Stomach smooth muscle (tissue), 2 donors: ENCODE measurements around the gene SAE1.
A peak's percentile ranks its signal among the peaks of the same experiment; 100 is the strongest.

Source experiments
- H3K27ac ChIP-seq: one replicate; pipeline ENCODE4 v1.7.0; 2013; ENCODE audit warnings: mild to moderate bottlenecking, low read length, inconsistent platforms
- H3K27me3 ChIP-seq, 2 donors: one replicate each; pipeline ENCODE4 v1.7.0; 2013; ENCODE audit warnings: low read length in 2 of 2; ENCODE audit not compliant: insufficient read depth in 2 of 2, control insufficient read depth in 1 of 2
- H3K36me3 ChIP-seq, 2 donors: one replicate each; pipeline ENCODE4 v1.7.0; 2013; ENCODE audit warnings: low read length in 2 of 2; ENCODE audit not compliant: control insufficient read depth in 2 of 2, insufficient read depth in 2 of 2
- H3K4me1 ChIP-seq: one replicate; pipeline ENCODE4 v1.7.0; 2013; ENCODE audit warnings: low read length; ENCODE audit not compliant: control insufficient read depth, insufficient read depth
- H3K4me3 ChIP-seq, 2 donors: one replicate each; pipeline ENCODE4 v1.7.0; 2013; ENCODE audit warnings: low read length in 2 of 2
- H3K9ac ChIP-seq, 2 donors: one replicate each; pipeline ENCODE4 v1.7.0; 2013; ENCODE audit warnings: low read length in 2 of 2, mild to moderate bottlenecking in 1 of 2
- H3K9me3 ChIP-seq, 2 donors: one replicate each; pipeline ENCODE4 v1.7.0; 2013; ENCODE audit warnings: low read length in 2 of 2; ENCODE audit not compliant: control insufficient read depth in 2 of 2
- donor health status: healthy.
- donor health status: Pancreatic carcinoma.

Gene SAE1

DNA sequence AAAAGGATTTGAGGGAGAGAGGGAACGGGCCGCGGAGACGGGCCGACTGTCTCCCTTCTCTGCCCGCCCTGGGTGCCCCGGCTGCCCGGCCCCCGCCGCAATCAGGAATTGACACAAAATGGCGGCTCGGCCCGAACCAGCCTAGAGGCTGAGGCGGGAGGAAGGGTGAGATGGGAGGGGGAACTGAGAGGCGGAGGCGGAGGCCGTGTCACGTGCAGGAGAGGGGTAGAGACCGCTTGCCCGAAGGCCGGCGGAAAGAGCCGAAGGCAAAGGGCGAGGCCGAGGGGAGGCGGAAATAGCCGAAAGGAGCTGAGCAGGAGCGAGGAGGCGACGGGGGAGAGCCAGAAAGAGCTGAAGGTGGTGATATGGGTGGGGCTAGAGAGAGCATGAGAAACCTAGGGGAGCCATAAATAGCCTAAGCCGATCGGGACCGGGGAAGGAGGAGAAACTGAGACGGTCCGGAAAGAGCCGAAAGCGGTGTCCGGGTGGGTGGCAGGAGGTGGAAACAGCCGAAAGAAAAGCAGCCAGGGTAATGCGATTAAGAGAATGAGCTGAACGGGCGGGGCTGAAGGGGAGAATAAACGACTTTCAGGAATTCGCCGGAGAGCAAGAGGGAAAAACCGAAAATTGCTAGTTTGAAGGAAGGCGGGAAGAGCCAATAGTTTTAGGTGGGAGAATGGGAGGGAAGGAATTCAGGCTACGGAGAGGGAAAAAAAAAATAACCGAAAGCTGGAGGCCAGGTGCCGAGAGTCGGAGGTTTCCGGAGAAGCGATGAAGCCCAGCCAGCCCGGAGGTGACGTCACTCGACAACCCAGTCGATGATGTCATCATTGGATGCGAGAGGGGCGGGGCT is 17.4 kb upstream of the SAE1 start, which contains the start of gene ZC3H4:
ZC3H4 (minus strand) TSS at position 780 of the 853 bp plus-strand sequence. CDS start 1,192 bp downstream, outside the sequence.
- H3K9ac ChIP-seq, result peak within 1 kb of the TSS; percentile 100
- H3K4me1 ChIP-seq, result peaks cover 16% of the 10 kb centered on the region
- H3K27ac ChIP-seq, result peak within 1 kb of the TSS; percentile 100
- H3K4me3 ChIP-seq, result peak within 1 kb of the TSS; percentile 88 to 91
- H3K36me3 ChIP-seq, result no peaks in the 10 kb centered on the region
- no peaks in the 10 kb centered on the region for H3K9me3 ChIP-seq
- H3K27me3 ChIP-seq, result no peaks in the 10 kb centered on the region

GRCh38 chr19:47113850-47114651 is 16.6 kb upstream of the SAE1 start:
- H3K27ac ChIP-seq, result peak overlapping the region; percentile 100
- peak overlapping the region; percentile 100 for H3K9ac ChIP-seq
- H3K9me3 ChIP-seq, result no peaks in the 10 kb centered on the region
- H3K27me3 ChIP-seq, result no peaks in the 10 kb centered on the region
- H3K4me1 ChIP-seq, result peaks cover 12% of the 10 kb centered on the region
- no peaks in the 10 kb centered on the region for H3K36me3 ChIP-seq
- peak overlapping the region; percentile 88 to 91 for H3K4me3 ChIP-seq

- Histone ChIP-seq H3K27ac (no peak overlapping the region), H3K27me3 (no peaks in the 10 kb centered on the region), H3K9me3 (no peaks in the 10 kb centered on the region), H3K4me3 (no peak overlapping the region), H3K9ac (no peak overlapping the region), H3K36me3 (no peaks in the 10 kb centered on the region), H3K4me1 (peaks cover 11% of the 10 kb centered on the region)
These were observed 10.1 kb upstream of the SAE1 start for GRCh38 chr19:47120470-47121067.

GRCh38 chr19:47122359-47123335 is 8.0 kb upstream of the SAE1 start:
- no peak overlapping the region for H3K4me3 ChIP-seq
- H3K36me3 ChIP-seq, result no peaks in the 10 kb centered on the region
- H3K27me3 ChIP-seq, result no peaks in the 10 kb centered on the region
- H3K4me1 ChIP-seq, result peaks cover 11% of the 10 kb centered on the region
- peak overlapping the region in 1 of 2 donors; percentile 29 for H3K9ac ChIP-seq
- H3K27ac ChIP-seq, result no peak overlapping the region
- no peaks in the 10 kb centered on the region for H3K9me3 ChIP-seq

GRCh38 chr19:47123406-47123805 is 7.2 kb upstream of the SAE1 start:
- Histone ChIP-seq H3K4me3 (no peak overlapping the region), H3K9ac (no peak overlapping the region), H3K27me3 (no peaks in the 10 kb centered on the region), H3K9me3 (no peaks in the 10 kb centered on the region), H3K4me1 (peaks cover 11% of the 10 kb centered on the region), H3K36me3 (no peaks in the 10 kb centered on the region), H3K27ac (no peak overlapping the region)

DNA sequence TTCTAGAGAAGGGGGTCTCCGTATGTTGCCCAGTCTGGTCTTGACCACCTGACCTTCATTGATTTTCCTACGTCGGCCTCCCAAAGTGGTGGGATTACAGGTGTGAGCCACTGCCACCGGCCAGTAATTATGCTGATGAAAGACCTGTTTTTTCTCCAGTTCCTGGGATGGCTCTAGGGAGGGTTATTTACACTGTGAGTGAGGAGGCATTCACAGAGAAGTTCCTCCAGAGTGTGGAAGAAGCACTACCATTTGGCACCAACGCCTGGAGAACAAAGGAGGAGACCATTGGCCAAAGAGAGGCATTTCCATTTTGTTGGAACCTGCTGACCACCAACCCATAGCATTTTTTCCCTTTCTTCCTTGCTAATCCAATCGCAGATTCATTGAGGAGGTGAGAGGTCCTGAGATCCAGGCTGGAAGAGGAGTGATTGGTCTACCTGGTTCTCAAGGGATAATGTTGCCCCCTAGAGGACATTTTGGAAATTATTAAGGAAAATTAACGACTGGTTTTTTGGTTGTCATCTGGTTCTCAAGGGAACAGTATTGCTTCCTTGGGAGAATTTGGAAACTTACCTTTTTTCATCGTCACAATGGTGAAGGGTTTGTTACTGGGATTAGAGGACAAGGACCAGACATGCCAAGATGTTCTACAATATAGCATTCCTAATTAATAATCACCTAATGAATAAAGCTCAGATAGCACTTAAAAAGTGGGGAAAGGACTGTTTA is 5.5 kb upstream of the SAE1 start:
- Histone ChIP-seq H3K36me3 (no peaks in the 10 kb centered on the region), H3K27ac (no peak overlapping the region), H3K9me3 (no peaks in the 10 kb centered on the region), H3K27me3 (no peaks in the 10 kb centered on the region), H3K9ac (peak overlapping the region in 1 of 2 donors; percentile 42), H3K4me3 (no peak overlapping the region), H3K4me1 (peaks cover 11% of the 10 kb centered on the region)

DNA sequence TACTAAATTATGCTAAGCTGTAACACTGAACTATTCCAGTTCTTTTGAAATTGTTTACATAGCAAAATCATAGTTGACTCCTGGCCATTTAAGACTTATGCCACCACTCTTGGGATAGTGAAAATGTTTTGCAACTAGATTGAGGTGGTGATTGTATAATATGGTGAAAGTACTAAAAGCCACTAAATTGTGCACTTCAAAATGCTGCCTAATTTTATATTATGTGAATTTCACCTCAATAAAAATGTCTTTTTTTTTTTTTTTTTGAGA is 5.0 kb upstream of the SAE1 start:
- no peaks in the 10 kb centered on the region for H3K27me3 ChIP-seq
- H3K27ac ChIP-seq, result no peak overlapping the region
- H3K9ac ChIP-seq, result no peak overlapping the region
- H3K4me3 ChIP-seq, result no peak overlapping the region
- H3K36me3 ChIP-seq, result no peaks in the 10 kb centered on the region
- no peaks in the 10 kb centered on the region for H3K9me3 ChIP-seq
- H3K4me1 ChIP-seq, result peaks cover 15% of the 10 kb centered on the region

DNA sequence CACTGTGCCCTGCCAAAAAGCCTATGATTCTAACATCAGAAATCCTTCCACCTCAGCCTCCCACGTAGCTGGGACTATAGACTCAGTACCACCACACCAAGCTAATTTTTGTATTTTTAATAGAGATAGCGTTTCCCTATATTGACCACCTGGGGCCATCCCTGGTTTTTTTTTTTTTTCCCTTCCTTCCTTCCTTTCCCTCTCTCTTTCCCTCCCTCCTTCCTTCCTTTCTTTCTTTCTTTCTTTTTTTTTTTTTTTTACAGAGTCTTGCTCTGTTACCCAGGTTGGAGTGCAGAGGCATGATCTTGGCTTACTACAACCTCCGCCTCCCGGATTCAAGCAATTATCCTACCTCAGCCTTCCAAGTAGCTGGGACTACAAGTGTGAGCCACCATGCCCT is 1.1 kb upstream of the SAE1 start:
- no peaks in the 10 kb centered on the region for H3K36me3 ChIP-seq
- no peak overlapping the region for H3K4me3 ChIP-seq
- H3K9ac ChIP-seq, result no peak overlapping the region
- H3K27ac ChIP-seq, result no peak overlapping the region
- H3K4me1 ChIP-seq, result peaks cover 20% of the 10 kb centered on the region
- no peaks in the 10 kb centered on the region for H3K9me3 ChIP-seq
- no peaks in the 10 kb centered on the region for H3K27me3 ChIP-seq

DNA sequence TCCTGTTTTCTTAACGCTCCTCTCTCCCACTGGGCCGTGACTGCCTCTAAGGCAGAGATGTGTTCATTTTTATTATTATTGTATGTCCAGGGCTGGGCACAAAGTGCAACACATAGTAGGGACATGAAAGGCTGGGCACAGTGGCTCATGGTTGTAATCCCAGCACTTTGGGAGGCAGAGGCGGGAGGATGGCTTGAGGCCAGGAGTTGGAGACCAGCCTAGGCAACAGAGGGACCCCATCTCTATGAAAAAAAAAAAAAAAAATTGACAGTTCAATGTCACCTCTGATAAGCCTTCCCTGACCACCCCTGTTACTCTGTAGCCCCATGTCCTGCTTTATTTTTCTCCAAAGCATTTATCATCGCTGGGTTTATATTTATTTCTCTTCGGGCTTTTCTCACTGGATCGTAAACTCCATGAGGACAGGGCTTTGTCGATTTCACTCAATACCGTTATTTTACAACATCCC is 481 bp upstream of the SAE1 start:
- H3K27ac ChIP-seq, result peak overlapping the region; percentile 86
- H3K4me3 ChIP-seq, result peak overlapping the region; percentile 65 to 95
- H3K9ac ChIP-seq, result no peak overlapping the region
- no peaks in the 10 kb centered on the region for H3K36me3 ChIP-seq
- no peaks in the 10 kb centered on the region for H3K9me3 ChIP-seq
- no peaks in the 10 kb centered on the region for H3K27me3 ChIP-seq
- peaks cover 17% of the 10 kb centered on the region for H3K4me1 ChIP-seq
